Stimulated activated CD8-positive, alpha-beta memory T cell treated with anti-CD3 and anti-CD28 coated beads, Interleukin-15, amount 100 ng/mL, for 4 hours (primary cell): Measurements from ENCODE around the gene IFT20.
"Not testable (repeated sequence)": the region's sequence is repeated elsewhere in the genome, so short reads cannot be mapped to it uniquely, and the experiment has no call there.

Source experiments
- DNase-seq, 2 donors: peaks; one replicate each; pipeline ENCODE4 v3.0.0-alpha.2; 2020; ENCODE audit warnings: low read depth in 2 of 2

The IFT20 gene

GRCh38 chr17:28364665-28365363, 29.5 kb upstream of the IFT20 start, which contains the start of gene SEBOX:
TSS of gene SEBOX (minus strand) at chr17:28365199. CDS start at chr17:28365151, 48 bp downstream.
- no peak for DNase-seq

DNA sequence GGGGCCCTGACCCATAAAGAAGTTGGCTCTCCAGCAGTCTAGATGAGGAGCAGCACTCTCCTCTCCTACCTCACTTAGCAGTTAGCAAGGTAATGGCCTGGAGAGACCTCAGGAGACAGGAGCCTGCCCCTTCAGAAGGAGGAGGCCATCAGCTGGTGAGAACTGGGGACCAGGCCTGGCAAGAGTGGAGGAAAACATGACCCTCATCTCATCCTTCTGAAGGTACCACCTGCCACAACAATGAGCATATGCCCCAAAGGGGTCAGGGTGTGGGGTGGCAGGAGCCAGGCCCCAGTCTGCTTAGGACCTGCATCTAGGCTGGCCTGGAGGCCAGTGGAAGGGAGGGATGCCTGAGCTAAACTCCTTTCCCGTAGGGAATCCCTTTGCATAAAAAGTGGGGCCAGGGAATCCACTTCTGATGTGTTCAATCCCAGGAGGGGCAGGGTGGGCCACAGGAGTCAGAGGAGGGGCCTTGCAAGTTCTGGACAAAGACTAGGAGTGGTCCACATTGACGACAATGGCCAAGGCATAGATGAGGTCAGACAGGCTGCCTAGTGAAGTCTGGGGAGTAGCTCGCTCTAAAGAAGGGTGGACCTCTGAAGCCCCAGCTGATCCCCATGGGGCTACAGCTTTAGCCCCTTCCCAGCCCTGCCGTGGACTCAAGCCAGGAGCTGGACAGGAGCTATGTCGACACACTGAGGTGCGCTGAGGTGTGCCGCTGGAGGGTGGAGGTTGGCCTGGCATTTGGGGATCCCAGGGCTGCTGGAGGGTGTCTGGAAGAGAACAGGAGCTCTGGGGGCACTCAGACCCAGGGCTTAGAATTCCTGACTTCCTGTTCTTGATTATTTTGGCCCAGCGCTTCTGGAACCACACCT, 28.7 kb upstream of the IFT20 start:
- DNase-seq: no peak

GRCh38 chr17:28363186-28363585, 27.9 kb upstream of the IFT20 start:
- no peak for DNase-seq

DNA sequence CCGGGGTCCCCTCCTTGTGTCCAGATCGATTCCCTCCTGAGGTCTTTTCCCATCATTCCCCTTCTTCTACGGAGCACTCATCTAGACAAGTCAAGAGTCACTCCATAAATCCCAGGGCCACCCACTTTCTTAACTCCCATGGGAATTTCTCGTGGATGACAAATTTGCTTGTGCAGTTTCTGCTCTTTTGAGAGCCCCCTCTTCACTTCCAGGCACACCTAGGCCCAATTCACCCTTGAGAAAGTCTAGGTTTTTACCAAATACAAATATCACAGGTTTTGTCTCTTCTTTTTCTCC, 22.6 kb upstream of the IFT20 start:
- no peak for DNase-seq

DNA sequence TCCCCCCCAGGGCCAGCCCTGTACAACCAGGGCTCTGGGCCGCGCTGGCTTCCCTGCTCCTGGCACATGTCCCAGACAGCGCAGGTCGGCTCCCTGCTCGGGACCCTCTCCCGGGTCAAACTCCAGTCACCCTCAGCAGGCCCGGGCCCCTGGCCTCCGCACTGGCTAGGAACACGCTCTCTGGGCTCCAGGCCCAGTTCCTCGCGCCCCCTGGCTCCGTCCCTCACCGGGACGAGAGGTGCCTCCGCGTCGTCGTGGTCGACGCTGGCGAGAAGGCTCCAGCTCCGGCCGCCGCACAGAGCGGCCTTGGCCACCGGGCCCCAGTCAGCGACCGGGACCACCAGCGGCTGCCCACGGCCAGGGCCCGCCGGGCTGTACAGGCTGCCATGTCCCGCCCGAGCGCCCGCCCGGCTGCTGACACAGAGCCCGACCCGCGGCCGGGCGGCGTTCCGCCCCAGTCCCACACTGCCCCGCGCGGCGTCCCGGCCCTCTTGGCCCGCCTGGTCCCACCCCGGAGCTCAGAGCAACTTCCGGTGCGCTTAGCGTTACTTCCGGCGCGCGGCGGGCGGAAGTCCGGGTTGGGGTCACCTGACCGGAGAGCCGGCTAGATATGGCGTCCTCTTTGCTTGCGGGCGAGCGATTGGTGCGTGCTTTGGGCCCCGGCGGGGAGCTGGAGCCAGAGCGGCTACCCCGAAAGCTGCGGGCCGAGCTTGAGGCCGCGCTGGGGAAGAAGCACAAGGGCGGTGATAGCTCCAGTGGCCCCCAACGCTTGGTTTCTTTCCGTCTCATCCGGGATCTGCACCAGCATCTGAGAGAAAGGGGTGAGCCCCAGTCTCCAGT, 22.0 kb upstream of the IFT20 start, which contains the start of gene POLDIP2:
TSS of gene POLDIP2 (minus strand) at position 467 of the 840 bp plus-strand sequence. CDS start at position 388, 79 bp downstream.
- peak; percentile 88 to 92 for DNase-seq

GRCh38 chr17:28350271-28350670, 15.0 kb upstream of the IFT20 start:
- DNase-seq: no peak

GRCh38 chr17:28348979-28349378, 13.7 kb upstream of the IFT20 start:
- no peak for DNase-seq

DNA sequence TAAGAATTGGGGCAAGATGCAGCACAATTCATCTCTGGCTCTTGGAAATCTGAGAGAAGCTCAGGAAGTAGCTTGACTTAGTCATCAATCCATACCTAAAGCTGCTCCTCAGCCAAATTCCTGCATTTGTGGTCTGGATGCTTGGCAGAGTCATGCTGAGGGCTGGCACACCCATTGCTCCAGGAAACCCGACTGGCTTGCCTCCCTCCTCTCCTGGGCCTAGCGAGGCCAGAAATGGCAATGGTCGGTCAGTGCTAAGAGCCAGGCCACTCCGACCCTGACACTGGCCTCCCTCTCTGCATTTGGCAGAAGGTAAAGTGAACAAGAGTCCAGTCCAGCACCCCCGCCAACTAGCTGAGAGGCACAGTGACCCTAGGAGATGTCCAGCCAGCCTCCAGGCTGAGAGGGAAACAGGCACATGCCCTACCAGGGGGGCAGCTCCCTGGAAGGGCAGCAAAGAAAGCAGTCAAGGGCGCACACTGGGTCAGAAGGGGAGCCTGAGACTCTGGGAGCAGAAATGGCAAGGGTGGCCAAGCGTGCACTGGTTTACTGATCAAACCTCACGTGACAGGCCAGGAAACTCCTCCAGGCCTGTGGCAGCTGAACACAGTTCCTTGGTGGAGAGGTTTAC, 12.1 kb upstream of the IFT20 start:
- DNase-seq: no peak

GRCh38 chr17:28346746-28347246, 11.5 kb upstream of the IFT20 start:
- no peak for DNase-seq

- DNase-seq: no peak
Observed at GRCh38 chr17:28346199-28346580, 10.9 kb upstream of the IFT20 start.

DNA sequence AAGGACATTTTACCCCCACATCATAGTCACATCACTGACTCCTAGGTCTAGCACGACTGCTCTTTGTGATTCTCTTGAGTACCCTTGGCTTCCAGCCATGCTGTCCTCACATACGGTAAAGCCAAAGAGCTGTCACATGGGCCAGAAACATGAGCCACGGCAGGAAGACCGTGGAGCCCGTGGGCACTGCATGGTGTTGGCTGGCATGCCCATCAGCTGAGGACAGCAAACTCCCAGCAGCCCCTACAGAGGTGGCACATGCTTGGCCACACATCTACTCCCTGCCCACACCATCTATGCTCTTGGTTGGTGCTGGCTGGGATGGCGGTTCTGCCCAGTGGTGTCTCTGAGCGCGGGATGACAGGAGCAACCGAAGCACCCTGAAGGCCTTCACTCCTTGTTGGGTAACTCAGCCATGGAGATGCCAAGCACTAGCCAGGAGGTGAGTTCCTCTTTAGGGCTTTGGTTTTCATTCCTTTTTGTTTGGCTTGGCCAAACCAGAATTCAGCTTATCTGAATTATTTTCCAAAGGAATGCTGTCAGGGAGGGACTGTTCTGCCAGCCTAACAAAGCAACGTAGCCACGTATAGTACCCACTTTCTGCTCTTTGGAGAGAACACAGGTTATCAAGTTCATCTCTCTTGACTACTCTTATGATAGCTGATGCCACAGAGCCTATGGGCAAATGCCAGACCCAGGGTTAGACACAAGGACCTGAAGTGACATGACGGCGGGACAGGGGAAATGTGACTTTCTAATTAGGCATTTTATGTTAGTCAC, 10.3 kb upstream of the IFT20 start:
- DNase-seq: no peak

- DNase-seq: no peak
Observed at GRCh38 chr17:28344435-28344901, 9.2 kb upstream of the IFT20 start.

GRCh38 chr17:28344011-28344410, 8.7 kb upstream of the IFT20 start:
- DNase-seq: no peak

- no peak for DNase-seq
Observed at GRCh38 chr17:28343491-28343932, 8.2 kb upstream of the IFT20 start.

DNA sequence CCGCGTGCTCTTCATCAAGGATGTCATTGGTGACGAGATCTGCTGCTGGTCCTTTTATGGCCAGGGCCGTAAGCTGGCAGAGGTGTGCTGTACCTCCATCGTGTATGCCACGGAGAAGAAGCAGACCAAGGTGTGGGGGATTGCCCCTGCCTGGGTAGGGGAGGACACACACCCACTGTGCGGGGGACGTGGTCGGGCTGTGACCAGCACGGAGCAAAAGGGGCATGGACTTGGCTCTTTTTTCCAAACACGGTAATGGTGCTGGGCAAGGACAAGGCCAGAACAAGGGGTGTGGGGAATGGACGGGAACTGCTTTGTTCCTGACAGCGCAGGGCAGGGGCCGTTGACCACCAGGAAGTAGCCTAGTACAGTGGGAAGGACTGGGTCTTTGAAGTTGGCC, 7.0 kb upstream of the IFT20 start:
- DNase-seq: no peak

DNA sequence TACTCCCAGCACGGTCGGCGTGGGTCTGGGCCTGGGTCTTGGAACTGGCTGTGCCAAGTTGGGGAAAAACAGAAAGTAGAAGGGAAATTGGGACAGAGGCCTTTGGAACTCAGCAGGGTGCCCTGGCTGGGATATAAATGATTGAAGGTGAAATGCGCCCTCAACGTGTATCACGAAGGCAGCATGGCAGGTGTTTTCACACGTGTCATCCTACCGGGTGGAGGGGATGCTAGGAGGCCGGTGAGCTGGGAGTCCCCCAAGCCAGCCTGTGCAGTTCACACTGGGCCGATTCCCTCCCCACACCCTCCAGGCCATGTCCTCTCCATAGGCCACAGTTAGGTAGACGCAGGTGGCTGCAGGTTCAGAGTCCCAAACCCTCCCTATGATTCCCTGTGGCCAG, 6.2 kb upstream of the IFT20 start:
- no peak for DNase-seq

DNA sequence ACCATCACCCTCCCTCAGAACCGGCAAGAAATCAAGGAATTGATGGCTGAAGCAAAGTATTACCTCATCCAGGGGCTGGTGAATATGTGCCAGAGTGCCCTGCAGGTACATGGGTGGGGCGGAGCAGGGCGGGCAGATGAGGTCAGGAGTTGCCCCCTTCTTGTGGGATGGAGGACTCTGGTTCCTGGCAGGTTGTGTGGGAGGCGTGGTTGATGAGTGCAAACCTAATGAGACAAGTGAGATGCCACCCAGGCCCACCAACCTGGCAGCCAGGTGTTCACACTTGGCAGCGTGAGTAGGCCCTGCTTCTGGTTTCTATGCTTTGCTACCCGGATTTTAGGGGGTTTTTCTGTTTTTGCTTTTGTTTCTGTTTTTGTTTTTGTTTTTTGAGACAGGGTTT, 5.1 kb upstream of the IFT20 start:
- no peak for DNase-seq

- no peak for DNase-seq
Observed at GRCh38 chr17:28339431-28339830, 4.2 kb upstream of the IFT20 start.

GRCh38 chr17:28338769-28339212, 3.5 kb upstream of the IFT20 start:
- not testable (repeated sequence) for DNase-seq

DNA sequence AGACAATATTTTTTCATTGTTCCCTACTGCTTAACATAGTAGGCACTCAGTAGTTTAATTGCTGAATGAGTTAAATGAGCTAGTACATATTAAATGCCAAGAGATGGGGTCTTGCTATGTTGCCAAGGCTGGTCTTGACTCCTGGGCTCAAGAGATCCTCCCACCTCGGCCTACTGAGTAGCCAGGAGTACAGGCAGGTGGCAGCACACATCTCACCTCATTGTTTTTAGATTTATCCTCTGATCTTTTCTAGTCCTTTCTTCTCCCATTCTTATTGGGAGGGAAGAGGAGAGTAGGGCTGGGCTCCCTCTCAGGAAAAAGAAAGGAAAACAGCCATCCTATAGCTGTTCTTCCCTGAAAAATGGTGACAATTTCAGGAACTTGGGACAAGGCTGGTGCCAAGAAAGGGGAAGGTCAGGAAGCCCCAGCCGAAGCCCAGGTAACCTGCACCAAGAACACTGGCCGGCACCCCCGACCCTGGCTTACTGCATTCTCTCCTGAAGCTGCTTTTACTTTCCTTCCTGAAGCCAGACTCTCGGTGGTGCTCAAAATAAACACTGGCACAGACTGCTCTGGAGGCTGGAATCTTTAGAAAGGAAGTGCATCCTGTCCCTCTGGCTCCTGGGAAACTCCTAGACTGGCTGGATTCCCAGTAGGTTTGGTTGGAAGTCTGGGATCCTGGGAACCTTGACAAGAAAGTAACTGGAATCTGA, 2.9 kb upstream of the IFT20 start:
- no peak for DNase-seq
